ENCODE measurements around the gene C1S.

The C1S gene

GRCh38 chr12:7096979-7097378 lies 36.5 kb downstream of the C1S start:
- TF ChIP-seq ZFX (IDR thresholded peaks at IDR 0.05; ENCODE audit: borderline replicate concordance) = no peak
- no peak overlapping the region for H3K27ac ChIP-seq

- TF ChIP-seq CTCF (IDR thresholded peaks at IDR 0.05) (no peak), ZFX (IDR thresholded peaks at IDR 0.05; ENCODE audit: borderline replicate concordance) (no peak)
- no peak overlapping the region for H3K27ac ChIP-seq
Measured at GRCh38 chr12:7099290-7099996, 38.9 kb downstream of the C1S start.

GRCh38 chr12:7100239-7100638 lies 39.7 kb downstream of the C1S start:
- H3K27ac ChIP-seq = no peak overlapping the region
- TF ChIP-seq ZFX (IDR thresholded peaks at IDR 0.05; ENCODE audit: borderline replicate concordance) = no peak
- TF ChIP-seq CTCF (IDR thresholded peaks at IDR 0.05) = no peak

GRCh38 chr12:7101047-7101693 lies 40.7 kb downstream of the C1S start:
- H3K27ac ChIP-seq = no peak overlapping the region
- TF ChIP-seq CTCF (IDR thresholded peaks at IDR 0.05) = no peak
- no peak for TF ChIP-seq ZFX (IDR thresholded peaks at IDR 0.05; ENCODE audit: borderline replicate concordance)

GRCh38 chr12:7101694-7102131 lies 41.2 kb downstream of the C1S start:
- H3K27ac ChIP-seq = no peak overlapping the region
- no peak for TF ChIP-seq CTCF (IDR thresholded peaks at IDR 0.05)

- no peak overlapping the region for H3K27ac ChIP-seq
- TF ChIP-seq ZFX (IDR thresholded peaks at IDR 0.05; ENCODE audit: borderline replicate concordance) (no peak), CTCF (IDR thresholded peaks at IDR 0.05) (no peak)
Measured at GRCh38 chr12:7102582-7102981, 42.1 kb downstream of the C1S start.

GRCh38 chr12:7103837-7104584 lies 43.5 kb downstream of the C1S start:
- H3K27ac ChIP-seq = no peak overlapping the region
- TF ChIP-seq ZFX (IDR thresholded peaks at IDR 0.05; ENCODE audit: borderline replicate concordance) (no peak), CTCF (IDR thresholded peaks at IDR 0.05) (no peak)

Data from 22Rv1 (cell line).